ENCODE results near the gene RPL35.

The RPL35 gene

DNA sequence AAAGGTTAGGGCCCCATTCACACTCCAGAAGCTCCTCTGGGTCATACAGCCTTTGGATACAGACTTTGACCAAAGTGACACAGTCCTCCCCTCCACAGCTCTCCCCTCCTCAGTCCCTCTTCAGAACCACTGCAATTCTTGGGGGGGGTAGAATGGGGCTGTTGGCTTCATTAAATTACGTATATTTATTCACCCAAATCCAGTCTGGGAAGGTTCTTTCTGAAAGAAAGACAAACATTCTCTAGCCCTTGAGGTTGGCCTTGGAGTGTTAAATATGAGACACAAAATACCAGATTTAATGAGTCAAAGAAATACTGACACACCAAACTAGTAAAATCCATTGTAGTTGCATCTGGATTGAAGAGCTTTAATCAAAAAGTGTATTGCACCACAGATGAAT, 16.3 kb upstream of the RPL35 start:
- Histone ChIP-seq H3K27ac (ENCODE audit: low read depth, low read length) (no peak overlapping the region), H3K4me3 (ENCODE audit: low read depth in 1 of 5, low read length in 5 of 5) (no peak overlapping the region), H3K9me3 (ENCODE audit: control insufficient read depth in 5 of 5, low read length in 5 of 5) (no peaks in the 10 kb centered on the region), H3K27me3 (ENCODE audit: control insufficient read depth in 5 of 5, insufficient read depth in 4 of 5, low read length in 5 of 5) (no peaks in the 10 kb centered on the region), H3K9ac (ENCODE audit: low read length in 5 of 5) (no peak overlapping the region), H3K4me1 (ENCODE audit: control insufficient read depth in 5 of 5, insufficient read depth in 5 of 5, low read length in 5 of 5) (peaks cover 0 to 6% (median 2%) of the 10 kb centered on the region in 5 donors), H3K36me3 (ENCODE audit: control insufficient read depth in 5 of 5, insufficient read depth in 5 of 5, low read length in 5 of 5) (peaks cover 7 to 93% (median 86%) of the 10 kb centered on the region in 5 donors)

DNA sequence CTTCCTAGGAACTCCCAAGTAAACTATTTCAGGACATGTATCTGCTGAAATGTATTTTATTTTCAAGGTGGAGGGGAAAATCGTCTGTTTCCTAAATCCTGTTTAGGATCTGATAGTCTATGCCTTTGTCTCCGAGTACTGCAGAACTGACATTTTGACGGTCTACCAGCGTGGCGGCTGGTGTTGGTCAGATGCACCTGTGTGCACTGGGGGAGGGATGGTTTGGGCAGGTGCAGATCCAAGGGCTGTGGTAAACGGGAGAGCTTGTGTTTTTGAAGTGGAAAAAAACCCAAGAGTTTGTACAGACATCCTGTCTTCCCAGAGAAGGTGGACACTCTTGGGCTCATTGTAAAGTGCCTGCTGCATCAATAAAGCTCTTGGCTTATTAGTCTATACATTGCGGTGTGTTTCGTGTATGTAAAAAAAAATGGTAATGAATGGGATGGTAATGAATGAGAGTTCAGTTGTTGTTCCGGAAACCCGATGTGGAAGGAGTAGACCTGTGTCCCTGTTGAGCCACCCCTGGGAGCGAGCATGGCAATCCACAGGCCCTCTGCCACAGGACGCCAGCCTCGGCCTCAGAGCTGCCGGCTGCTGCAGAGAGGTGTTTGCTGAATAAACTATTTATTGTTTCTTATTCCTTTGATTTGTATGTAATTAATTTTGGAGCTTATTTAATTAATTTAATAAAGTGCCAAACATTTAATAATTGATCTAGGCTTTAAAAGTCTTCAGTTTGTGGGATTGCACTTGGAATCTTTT, 15.4 kb upstream of the RPL35 start:
- Histone ChIP-seq H3K36me3 (ENCODE audit: control insufficient read depth in 5 of 5, insufficient read depth in 5 of 5, low read length in 5 of 5) (peaks cover 7 to 88% (median 78%) of the 10 kb centered on the region in 5 donors), H3K27me3 (ENCODE audit: control insufficient read depth in 5 of 5, insufficient read depth in 4 of 5, low read length in 5 of 5) (no peaks in the 10 kb centered on the region), H3K27ac (ENCODE audit: low read depth, low read length) (no peak overlapping the region), H3K9ac (ENCODE audit: low read length in 5 of 5) (no peak overlapping the region), H3K9me3 (ENCODE audit: control insufficient read depth in 5 of 5, low read length in 5 of 5) (no peaks in the 10 kb centered on the region), H3K4me3 (ENCODE audit: low read depth in 1 of 5, low read length in 5 of 5) (no peak overlapping the region), H3K4me1 (ENCODE audit: control insufficient read depth in 5 of 5, insufficient read depth in 5 of 5, low read length in 5 of 5) (peaks cover 2 to 14% (median 9%) of the 10 kb centered on the region in 5 donors)

DNA sequence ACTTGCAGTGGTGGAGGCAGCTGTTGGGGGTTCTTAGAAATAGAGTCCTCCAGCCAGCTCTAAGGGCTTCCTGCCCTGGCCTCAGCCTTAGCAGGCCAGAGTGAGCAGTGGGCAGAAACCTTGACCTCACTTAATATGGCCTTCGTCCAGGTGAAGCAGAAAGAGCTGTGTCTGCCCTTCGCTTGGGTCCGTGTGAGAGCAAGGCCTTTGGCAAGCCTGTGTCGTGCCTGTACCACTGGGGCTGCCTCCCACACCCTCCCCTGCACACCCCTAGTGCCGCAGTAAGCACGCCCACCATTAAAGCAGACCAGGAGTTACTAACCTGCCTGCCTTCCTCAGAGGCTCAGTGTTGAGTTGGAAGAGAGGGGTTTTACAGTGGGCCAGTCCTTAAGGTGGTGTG, 13.7 kb upstream of the RPL35 start:
- Histone ChIP-seq H3K4me1 (ENCODE audit: control insufficient read depth in 5 of 5, insufficient read depth in 5 of 5, low read length in 5 of 5) (peaks cover 4 to 30% (median 18%) of the 10 kb centered on the region in 5 donors), H3K36me3 (ENCODE audit: control insufficient read depth in 5 of 5, insufficient read depth in 5 of 5, low read length in 5 of 5) (peaks cover 7 to 73% (median 61%) of the 10 kb centered on the region in 5 donors), H3K27ac (ENCODE audit: low read depth, low read length) (no peak overlapping the region), H3K9ac (ENCODE audit: low read length in 5 of 5) (no peak overlapping the region), H3K4me3 (ENCODE audit: low read depth in 1 of 5, low read length in 5 of 5) (no peak overlapping the region), H3K9me3 (ENCODE audit: control insufficient read depth in 5 of 5, low read length in 5 of 5) (no peaks in the 10 kb centered on the region), H3K27me3 (ENCODE audit: control insufficient read depth in 5 of 5, insufficient read depth in 4 of 5, low read length in 5 of 5) (no peaks in the 10 kb centered on the region)

GRCh38 chr9:124873664-124874063, 11.9 kb upstream of the RPL35 start:
- Histone ChIP-seq H3K36me3 (ENCODE audit: control insufficient read depth in 5 of 5, insufficient read depth in 5 of 5, low read length in 5 of 5) (peaks cover 4 to 55% (median 44%) of the 10 kb centered on the region in 5 donors), H3K4me3 (ENCODE audit: low read depth in 1 of 5, low read length in 5 of 5) (no peak overlapping the region), H3K4me1 (ENCODE audit: control insufficient read depth in 5 of 5, insufficient read depth in 5 of 5, low read length in 5 of 5) (peaks cover 9 to 43% (median 30%) of the 10 kb centered on the region in 5 donors), H3K27ac (ENCODE audit: low read depth, low read length) (no peak overlapping the region), H3K9ac (ENCODE audit: low read length in 5 of 5) (peak overlapping the region in 1 of 5 donors; percentile 21), H3K27me3 (ENCODE audit: control insufficient read depth in 5 of 5, insufficient read depth in 4 of 5, low read length in 5 of 5) (no peaks in the 10 kb centered on the region), H3K9me3 (ENCODE audit: control insufficient read depth in 5 of 5, low read length in 5 of 5) (no peaks in the 10 kb centered on the region)

- H3K27me3 ChIP-seq (ENCODE audit: control insufficient read depth in 5 of 5, insufficient read depth in 4 of 5, low read length in 5 of 5): no peaks in the 10 kb centered on the region
- H3K4me3 ChIP-seq (ENCODE audit: low read depth in 1 of 5, low read length in 5 of 5): peak overlapping the region in 1 of 5 donors; percentile 93
- no peaks in the 10 kb centered on the region for H3K9me3 ChIP-seq (ENCODE audit: control insufficient read depth in 5 of 5, low read length in 5 of 5)
- H3K9ac ChIP-seq (ENCODE audit: low read length in 5 of 5): peak overlapping the region in 2 of 5 donors; percentile 94 to 97
- peaks cover 0 to 31% (median 24%) of the 10 kb centered on the region in 5 donors for H3K36me3 ChIP-seq (ENCODE audit: control insufficient read depth in 5 of 5, insufficient read depth in 5 of 5, low read length in 5 of 5)
- H3K4me1 ChIP-seq (ENCODE audit: control insufficient read depth in 5 of 5, insufficient read depth in 5 of 5, low read length in 5 of 5): peaks cover 10 to 53% (median 40%) of the 10 kb centered on the region in 5 donors
- H3K27ac ChIP-seq (ENCODE audit: low read depth, low read length): peak overlapping the region; percentile 97
Measured at GRCh38 chr9:124871156-124871561, 9.4 kb upstream of the RPL35 start.

DNA sequence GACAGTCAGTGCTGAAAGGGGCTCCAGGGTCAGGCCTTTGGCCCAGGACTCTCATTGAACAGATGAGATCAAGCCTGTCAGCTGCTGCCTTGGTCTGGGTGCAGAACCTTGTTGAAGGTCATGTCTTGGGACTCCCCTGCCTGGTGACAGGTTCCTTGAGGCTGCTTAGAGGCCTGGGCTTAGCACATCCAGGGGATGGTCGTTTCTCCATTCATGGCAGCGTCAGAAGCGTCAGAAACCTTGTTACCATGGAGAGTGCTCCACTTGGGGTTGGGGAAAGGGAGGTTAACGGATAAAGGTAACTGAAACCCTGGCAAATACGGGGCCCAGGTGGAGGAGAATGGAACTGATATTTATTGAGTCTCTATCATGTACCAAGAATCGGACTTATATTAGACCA, 9.0 kb upstream of the RPL35 start:
- peaks cover 0 to 27% (median 20%) of the 10 kb centered on the region in 5 donors for H3K36me3 ChIP-seq (ENCODE audit: control insufficient read depth in 5 of 5, insufficient read depth in 5 of 5, low read length in 5 of 5)
- H3K27me3 ChIP-seq (ENCODE audit: control insufficient read depth in 5 of 5, insufficient read depth in 4 of 5, low read length in 5 of 5): no peaks in the 10 kb centered on the region
- peak overlapping the region; percentile 97 for H3K27ac ChIP-seq (ENCODE audit: low read depth, low read length)
- H3K4me3 ChIP-seq (ENCODE audit: low read depth in 1 of 5, low read length in 5 of 5): peak overlapping the region; percentile 78 to 93 (median 91)
- H3K9me3 ChIP-seq (ENCODE audit: control insufficient read depth in 5 of 5, low read length in 5 of 5): no peaks in the 10 kb centered on the region
- H3K9ac ChIP-seq (ENCODE audit: low read length in 5 of 5): peak overlapping the region; percentile 89 to 98 (median 97)
- H3K4me1 ChIP-seq (ENCODE audit: control insufficient read depth in 5 of 5, insufficient read depth in 5 of 5, low read length in 5 of 5): peaks cover 10 to 53% (median 40%) of the 10 kb centered on the region in 5 donors

DNA sequence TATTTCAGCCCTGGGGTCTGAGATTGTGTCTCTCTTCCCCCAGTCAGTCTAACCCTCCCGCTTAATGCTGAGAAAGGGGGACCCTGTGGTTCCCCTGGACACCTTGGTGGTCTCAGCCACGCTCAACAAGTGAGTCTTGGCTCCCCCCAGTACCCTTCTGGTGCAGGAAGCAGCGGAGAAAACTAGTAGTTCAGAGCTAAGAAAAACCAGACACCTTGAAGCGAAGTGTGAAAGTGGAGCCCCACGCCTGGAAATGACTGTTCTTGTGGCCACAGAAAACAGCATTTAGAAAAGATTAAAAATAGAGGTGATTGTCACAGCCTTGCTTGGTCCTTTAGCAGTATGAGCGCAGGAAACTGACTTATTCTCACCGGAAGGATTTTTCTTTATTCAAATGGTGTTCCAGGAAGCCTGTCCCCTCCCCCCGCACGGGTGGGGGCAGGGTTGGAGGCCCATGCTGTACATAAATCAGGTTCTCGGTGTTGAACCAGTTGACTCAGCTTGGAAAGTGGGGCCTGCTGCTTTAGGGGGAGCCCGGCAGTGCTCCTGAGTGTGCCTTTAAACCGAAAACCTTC, 8.3 kb upstream of the RPL35 start:
- peaks cover 0 to 20% (median 13%) of the 10 kb centered on the region in 5 donors for H3K36me3 ChIP-seq (ENCODE audit: control insufficient read depth in 5 of 5, insufficient read depth in 5 of 5, low read length in 5 of 5)
- H3K9me3 ChIP-seq (ENCODE audit: control insufficient read depth in 5 of 5, low read length in 5 of 5): no peaks in the 10 kb centered on the region
- peaks cover 10 to 53% (median 40%) of the 10 kb centered on the region in 5 donors for H3K4me1 ChIP-seq (ENCODE audit: control insufficient read depth in 5 of 5, insufficient read depth in 5 of 5, low read length in 5 of 5)
- H3K27me3 ChIP-seq (ENCODE audit: control insufficient read depth in 5 of 5, insufficient read depth in 4 of 5, low read length in 5 of 5): no peaks in the 10 kb centered on the region
- peak overlapping the region; percentile 97 for H3K27ac ChIP-seq (ENCODE audit: low read depth, low read length)
- peak overlapping the region; percentile 78 to 93 (median 91) for H3K4me3 ChIP-seq (ENCODE audit: low read depth in 1 of 5, low read length in 5 of 5)
- H3K9ac ChIP-seq (ENCODE audit: low read length in 5 of 5): peak overlapping the region; percentile 89 to 98 (median 97)

DNA sequence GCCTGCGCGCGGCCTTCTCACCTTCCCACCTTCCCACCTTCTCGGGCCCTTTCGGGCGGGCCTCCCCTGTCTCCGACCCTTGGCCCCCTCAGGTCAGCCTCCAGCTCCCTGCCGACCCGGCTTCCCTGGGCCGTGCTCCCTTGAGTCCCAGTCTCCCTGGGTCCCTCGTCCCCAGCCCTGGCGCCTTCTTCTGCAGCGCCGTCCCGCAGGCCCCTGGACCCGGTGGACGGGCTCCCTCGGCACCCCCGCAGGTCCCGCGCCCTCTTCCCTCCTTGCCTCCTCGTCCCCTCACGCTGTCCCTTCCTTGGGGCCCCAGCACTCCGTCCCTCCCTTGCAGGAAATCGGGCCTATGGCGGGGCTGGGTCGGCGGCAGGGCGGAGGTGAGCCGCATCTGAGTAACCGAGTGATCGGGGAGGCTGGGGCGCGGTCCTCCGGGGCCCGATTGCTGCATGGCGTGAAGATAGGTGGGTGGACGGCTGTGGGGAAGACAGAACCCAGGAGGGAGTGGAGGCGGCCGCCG, 7.8 kb upstream of the RPL35 start:
- Histone ChIP-seq H3K27ac (ENCODE audit: low read depth, low read length) (peak overlapping the region; percentile 97), H3K4me1 (ENCODE audit: control insufficient read depth in 5 of 5, insufficient read depth in 5 of 5, low read length in 5 of 5) (peaks cover 10 to 53% (median 40%) of the 10 kb centered on the region in 5 donors), H3K4me3 (ENCODE audit: low read depth in 1 of 5, low read length in 5 of 5) (peak overlapping the region; percentile 78 to 93 (median 91)), H3K27me3 (ENCODE audit: control insufficient read depth in 5 of 5, insufficient read depth in 4 of 5, low read length in 5 of 5) (no peaks in the 10 kb centered on the region), H3K36me3 (ENCODE audit: control insufficient read depth in 5 of 5, insufficient read depth in 5 of 5, low read length in 5 of 5) (peaks cover 0 to 16% (median 9%) of the 10 kb centered on the region in 5 donors), H3K9ac (ENCODE audit: low read length in 5 of 5) (peak overlapping the region; percentile 89 to 98 (median 97)), H3K9me3 (ENCODE audit: control insufficient read depth in 5 of 5, low read length in 5 of 5) (no peaks in the 10 kb centered on the region)

GRCh38 chr9:124868511-124869465, 7.0 kb upstream of the RPL35 start:
- Histone ChIP-seq H3K36me3 (ENCODE audit: control insufficient read depth in 5 of 5, insufficient read depth in 5 of 5, low read length in 5 of 5) (peaks cover 0 to 9% (median 6%) of the 10 kb centered on the region in 5 donors), H3K27me3 (ENCODE audit: control insufficient read depth in 5 of 5, insufficient read depth in 4 of 5, low read length in 5 of 5) (no peaks in the 10 kb centered on the region), H3K4me1 (ENCODE audit: control insufficient read depth in 5 of 5, insufficient read depth in 5 of 5, low read length in 5 of 5) (peaks cover 10 to 53% (median 40%) of the 10 kb centered on the region in 5 donors), H3K9me3 (ENCODE audit: control insufficient read depth in 5 of 5, low read length in 5 of 5) (no peaks in the 10 kb centered on the region), H3K27ac (ENCODE audit: low read depth, low read length) (peak overlapping the region; percentile 97), H3K4me3 (ENCODE audit: low read depth in 1 of 5, low read length in 5 of 5) (peak overlapping the region; percentile 82 to 93 (median 91)), H3K9ac (ENCODE audit: low read length in 5 of 5) (peak overlapping the region; percentile 97 to 99 (median 98))

Measured in subcutaneous abdominal adipose tissue (tissue), 5 donors.